ENCODE data around the gene ASPSCR1. TPM values are rescaled to one million over a fixed set of nuclear protein-coding genes. Genes with fewer than 3 reads are reported as not detected.

The ASPSCR1 gene
- total RNA-seq, 6 donors from 2014 or later = 26.0 to 96.4 (median 56.1) TPM

GRCh38 chr17:81933178-81933699 lies 44.2 kb upstream of the ASPSCR1 start:
- H3K27me3 ChIP-seq = peaks cover 0 to 5% (median 1%) of the 10 kb centered on the region in 4 donors

GRCh38 chr17:81934098-81934757 lies 43.2 kb upstream of the ASPSCR1 start:
- Histone ChIP-seq H3K27me3 (no peaks in the 10 kb centered on the region), H3K27ac (no peak overlapping the region), H3K4me3 (no peak overlapping the region), H3K9me3 (no peaks in the 10 kb centered on the region), H3K36me3 (no peaks in the 10 kb centered on the region), H3K4me1 (peaks cover 14 to 36% (median 24%) of the 10 kb centered on the region in 4 donors)
- DNase-seq = peak in 1 of 2 donors; percentile 71
- no peak for ATAC-seq (ENCODE audit: low FRiP score in 2 of 2)
- 85 to 92% methylated on average over 13 to 15 of the region's 23 CpGs for WGBS, 2 donors
- TF ChIP-seq EP300 (IDR thresholded peaks at IDR 0.05) = no peak
- no peak for TF ChIP-seq POLR2AphosphoS5 (IDR thresholded peaks at IDR 0.05)
- TF ChIP-seq CTCF (IDR thresholded peaks at IDR 0.05) = no peak
- TF ChIP-seq POLR2A (IDR thresholded peaks at IDR 0.05) = no peak

More at GRCh38 chr17:81933178-81933699, 44.2 kb upstream of the ASPSCR1 start:
- TF ChIP-seq POLR2AphosphoS5 (IDR thresholded peaks at IDR 0.05) = no peak
- DNase-seq (peak in 1 of 2 donors; percentile 48), ATAC-seq (ENCODE audit: low FRiP score in 2 of 2) (no peak)
- Histone ChIP-seq H3K4me1 (peaks cover 14 to 39% (median 31%) of the 10 kb centered on the region in 4 donors), H3K27ac (no peak overlapping the region), H3K36me3 (no peaks in the 10 kb centered on the region), H3K9me3 (no peaks in the 10 kb centered on the region), H3K4me3 (no peak overlapping the region)
- WGBS, 2 donors = 87 to 94% methylated on average over 11 to 14 of the region's 14 CpGs

- peak in 1 of 2 donors; percentile 77 for DNase-seq
- H3K27ac ChIP-seq = no peak overlapping the region
- no peaks in the 10 kb centered on the region for H3K9me3 ChIP-seq
- H3K4me1 ChIP-seq = peaks cover 14 to 45% (median 24%) of the 10 kb centered on the region in 4 donors
- peaks cover 0 to 3% (median 0%) of the 10 kb centered on the region in 4 donors for H3K27me3 ChIP-seq
- no peak overlapping the region for H3K4me3 ChIP-seq
- no peak for TF ChIP-seq POLR2AphosphoS5 (IDR thresholded peaks at IDR 0.05)
- TF ChIP-seq POLR2A (IDR thresholded peaks at IDR 0.05) = no peak
- TF ChIP-seq CTCF (IDR thresholded peaks at IDR 0.05) = no peak
- TF ChIP-seq EP300 (IDR thresholded peaks at IDR 0.05) = no peak
- no peaks in the 10 kb centered on the region for H3K36me3 ChIP-seq
- no peak for ATAC-seq (ENCODE audit: low FRiP score in 2 of 2)
- 90 to 93% methylated on average over 34 to 36 of the region's 38 CpGs for WGBS, 2 donors
Observed at GRCh38 chr17:81934850-81935708, 42.4 kb upstream of the ASPSCR1 start.

GRCh38 chr17:81935709-81936084 lies 41.7 kb upstream of the ASPSCR1 start:
- 88% methylated on average over 5 of the region's 6 CpGs; no CpG with 5 or more reads in 1 of the 2 donors for WGBS, 2 donors
- Histone ChIP-seq H3K36me3 (no peaks in the 10 kb centered on the region), H3K4me1 (peaks cover 14 to 46% (median 24%) of the 10 kb centered on the region in 4 donors), H3K27ac (no peak overlapping the region), H3K4me3 (no peak overlapping the region), H3K27me3 (peaks cover 0 to 3% (median 0%) of the 10 kb centered on the region in 4 donors), H3K9me3 (no peaks in the 10 kb centered on the region)
- TF ChIP-seq POLR2AphosphoS5 (IDR thresholded peaks at IDR 0.05) = no peak
- TF ChIP-seq EP300 (IDR thresholded peaks at IDR 0.05) = no peak
- no peak for TF ChIP-seq POLR2A (IDR thresholded peaks at IDR 0.05)
- TF ChIP-seq CTCF (IDR thresholded peaks at IDR 0.05) = no peak
- ATAC-seq (ENCODE audit: low FRiP score in 2 of 2) = no peak
- peak in 1 of 2 donors; percentile 52 for DNase-seq

- DNase-seq (peak in 1 of 2 donors; percentile 52), ATAC-seq (ENCODE audit: low FRiP score in 2 of 2) (no peak)
- Histone ChIP-seq H3K27ac (no peak overlapping the region), H3K27me3 (peaks cover 0 to 3% (median 0%) of the 10 kb centered on the region in 4 donors), H3K4me3 (no peak overlapping the region), H3K4me1 (peaks cover 14 to 36% (median 14%) of the 10 kb centered on the region in 4 donors), H3K36me3 (no peaks in the 10 kb centered on the region), H3K9me3 (no peaks in the 10 kb centered on the region)
- TF ChIP-seq POLR2A (IDR thresholded peaks at IDR 0.05) (no peak), POLR2AphosphoS5 (IDR thresholded peaks at IDR 0.05) (no peak), EP300 (IDR thresholded peaks at IDR 0.05) (no peak), CTCF (IDR thresholded peaks at IDR 0.05) (no peak)
- 63% methylated on average over 15 of the region's 15 CpGs; no CpG with 5 or more reads in 1 of the 2 donors for WGBS, 2 donors
Observed at GRCh38 chr17:81939218-81939617, 38.2 kb upstream of the ASPSCR1 start.

Data from upper lobe of left lung (tissue), 6 donors.